ENCODE data around the gene STX12. TPM values are rescaled to one million over a fixed set of nuclear protein-coding genes. Genes with fewer than 3 reads are reported as not detected.

STX12 gene
- total RNA-seq, 1 experiment from 2014 or later = 19.6 TPM

GRCh38 chr1:27858072-27858948 lies 85.3 kb downstream of the STX12 start:
- H3K4me3 ChIP-seq (ENCODE audit: low read depth, low read length) = no peak overlapping the region
- TF ChIP-seq, protein P1, sequence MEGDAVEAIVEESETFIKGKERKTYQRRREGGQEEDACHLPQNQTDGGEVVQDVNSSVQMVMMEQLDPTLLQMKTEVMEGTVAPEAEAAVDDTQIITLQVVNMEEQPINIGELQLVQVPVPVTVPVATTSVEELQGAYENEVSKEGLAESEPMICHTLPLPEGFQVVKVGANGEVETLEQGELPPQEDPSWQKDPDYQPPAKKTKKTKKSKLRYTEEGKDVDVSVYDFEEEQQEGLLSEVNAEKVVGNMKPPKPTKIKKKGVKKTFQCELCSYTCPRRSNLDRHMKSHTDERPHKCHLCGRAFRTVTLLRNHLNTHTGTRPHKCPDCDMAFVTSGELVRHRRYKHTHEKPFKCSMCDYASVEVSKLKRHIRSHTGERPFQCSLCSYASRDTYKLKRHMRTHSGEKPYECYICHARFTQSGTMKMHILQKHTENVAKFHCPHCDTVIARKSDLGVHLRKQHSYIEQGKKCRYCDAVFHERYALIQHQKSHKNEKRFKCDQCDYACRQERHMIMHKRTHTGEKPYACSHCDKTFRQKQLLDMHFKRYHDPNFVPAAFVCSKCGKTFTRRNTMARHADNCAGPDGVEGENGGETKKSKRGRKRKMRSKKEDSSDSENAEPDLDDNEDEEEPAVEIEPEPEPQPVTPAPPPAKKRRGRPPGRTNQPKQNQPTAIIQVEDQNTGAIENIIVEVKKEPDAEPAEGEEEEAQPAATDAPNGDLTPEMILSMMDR (IDR thresholded peaks at IDR 0.05; ENCODE audit: insufficient read depth in 1 of 2, low read depth in 1 of 2, low read length in 1 of 2, severe bottlenecking in 1 of 2, unreplicated experiment in 1 of 2) = peak; percentile 84
- intact Hi-C loops (cut with micrococcal nuclease; ENCODE audit: unreplicated experiment) = loop anchor here (1.0 to 5.0 kb wide), 2 partner anchors 104 to 121 kb away; no protein-coding TSS in a partner anchor
- Mint-ChIP-seq H3K9me3 (ENCODE audit: unreplicated experiment) (no peaks in the 10 kb centered on the region), H3K36me3 (ENCODE audit: insufficient read depth, unreplicated experiment) (no peaks in the 10 kb centered on the region), H3K27ac (ENCODE audit: unreplicated experiment) (peak overlapping the region; percentile 54), H3K4me3 (ENCODE audit: unreplicated experiment) (no peak overlapping the region), H3K27me3 (ENCODE audit: insufficient read depth, unreplicated experiment) (no peaks in the 10 kb centered on the region), H3K4me1 (ENCODE audit: low read depth, unreplicated experiment) (no peaks in the 10 kb centered on the region)
- H3K9me3 ChIP-seq = no peaks in the 10 kb centered on the region
- BruUV-seq (replicated peaks) = no TSS peak
- H3K36me3 ChIP-seq (ENCODE audit: control insufficient read depth, insufficient read depth, low read length) = no peaks in the 10 kb centered on the region
- H3K27me3 ChIP-seq (replicated peaks; ENCODE audit: control insufficient read depth, insufficient read depth, low read length) = no peaks in the 10 kb centered on the region
- DNase-seq = peak; percentile 63 to 71
- H3K4me1 ChIP-seq = no peaks in the 10 kb centered on the region
- CTCF ChIA-PET = interaction anchor here (0.5 to 1.0 kb wide), 6 partner anchors 14 to 994 kb away, joined by 3 to 10 read pairs (median 3); partner anchors contain the start of genes EYA3 and THEMIS2
- POLR2A ChIA-PET = no interaction called here

- no TSS peak for BruUV-seq (replicated peaks)
- no peak overlapping the region for H3K4me3 Mint-ChIP-seq (ENCODE audit: unreplicated experiment)
- Histone ChIP-seq H3K36me3 (ENCODE audit: control insufficient read depth, insufficient read depth, low read length) (no peaks in the 10 kb centered on the region), H3K27me3 (replicated peaks; ENCODE audit: control insufficient read depth, insufficient read depth, low read length) (no peaks in the 10 kb centered on the region), H3K4me1 (no peaks in the 10 kb centered on the region), H3K4me3 (ENCODE audit: low read depth, low read length) (no peak overlapping the region), H3K9me3 (no peaks in the 10 kb centered on the region)
- no peaks in the 10 kb centered on the region for H3K4me1 Mint-ChIP-seq (ENCODE audit: low read depth, unreplicated experiment)
- POLR2A ChIA-PET = no interaction called here
- no peaks in the 10 kb centered on the region for H3K27me3 Mint-ChIP-seq (ENCODE audit: insufficient read depth, unreplicated experiment)
- intact Hi-C loops (cut with micrococcal nuclease; ENCODE audit: unreplicated experiment) = loop anchor here (1.0 to 5.0 kb wide), 2 partner anchors 103 to 120 kb away; no protein-coding TSS in a partner anchor
- DNase-seq = no peak
- H3K36me3 Mint-ChIP-seq (ENCODE audit: insufficient read depth, unreplicated experiment) = no peaks in the 10 kb centered on the region
- TF ChIP-seq, protein P1 (IDR thresholded peaks at IDR 0.05; ENCODE audit: insufficient read depth in 1 of 2, low read depth in 1 of 2, low read length in 1 of 2, severe bottlenecking in 1 of 2, unreplicated experiment in 1 of 2) = no peak
- CTCF ChIA-PET = no interaction called here
- H3K9me3 Mint-ChIP-seq (ENCODE audit: unreplicated experiment) = no peaks in the 10 kb centered on the region
- peak overlapping the region; percentile 54 for H3K27ac Mint-ChIP-seq (ENCODE audit: unreplicated experiment)
These were observed 86.0 kb downstream of the STX12 start for GRCh38 chr1:27858949-27859576.

DNA sequence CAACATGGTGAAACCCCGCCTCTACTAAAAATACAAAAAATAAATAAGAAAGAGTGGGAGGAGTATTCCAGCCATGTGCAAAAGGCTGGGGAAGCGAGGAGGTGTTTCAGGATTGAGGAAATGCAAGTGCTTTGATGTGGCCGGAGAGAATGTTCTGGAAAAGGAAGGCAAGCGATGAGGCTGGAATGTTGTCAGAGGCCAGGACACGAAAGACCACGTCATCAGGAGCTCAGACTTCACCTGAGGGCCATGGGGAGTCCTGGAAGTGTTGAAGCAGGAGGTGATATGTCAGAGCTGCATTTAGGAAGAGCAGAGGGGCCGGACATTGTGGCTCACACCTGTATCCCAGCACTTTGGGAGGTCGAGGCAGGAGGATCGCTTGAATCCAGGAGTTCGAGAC lies 88.4 kb downstream of the STX12 start:
- intact Hi-C loops (cut with micrococcal nuclease; ENCODE audit: unreplicated experiment) = no loop called here
- no peaks in the 10 kb centered on the region for H3K4me1 Mint-ChIP-seq (ENCODE audit: low read depth, unreplicated experiment)
- H3K4me1 ChIP-seq = no peaks in the 10 kb centered on the region
- no peak overlapping the region for H3K4me3 ChIP-seq (ENCODE audit: low read depth, low read length)
- H3K9me3 Mint-ChIP-seq (ENCODE audit: unreplicated experiment) = no peaks in the 10 kb centered on the region
- no peak overlapping the region for H3K27ac Mint-ChIP-seq (ENCODE audit: unreplicated experiment)
- POLR2A ChIA-PET = no interaction called here
- H3K27me3 Mint-ChIP-seq (ENCODE audit: insufficient read depth, unreplicated experiment) = no peaks in the 10 kb centered on the region
- no peaks in the 10 kb centered on the region for H3K9me3 ChIP-seq
- no TSS peak for BruUV-seq (replicated peaks)
- H3K27me3 ChIP-seq (replicated peaks; ENCODE audit: control insufficient read depth, insufficient read depth, low read length) = no peaks in the 10 kb centered on the region
- H3K4me3 Mint-ChIP-seq (ENCODE audit: unreplicated experiment) = no peak overlapping the region
- DNase-seq = no peak
- no peaks in the 10 kb centered on the region for H3K36me3 ChIP-seq (ENCODE audit: control insufficient read depth, insufficient read depth, low read length)
- no peaks in the 10 kb centered on the region for H3K36me3 Mint-ChIP-seq (ENCODE audit: insufficient read depth, unreplicated experiment)
- CTCF ChIA-PET = no interaction called here
- TF ChIP-seq, protein P1 (IDR thresholded peaks at IDR 0.05; ENCODE audit: insufficient read depth in 1 of 2, low read depth in 1 of 2, low read length in 1 of 2, severe bottlenecking in 1 of 2, unreplicated experiment in 1 of 2) = no peak

Measured in Caco-2 (cell line).